HepG2 (cell line): ENCODE results near the gene SIAH3. TPM values are rescaled to one million over a fixed set of nuclear protein-coding genes. Genes with fewer than 3 reads are reported as not detected.

Source experiments
- ATAC-seq: fragments of 200-7000 bp; cut with Tn5 transposase; 3 replicates; pipeline ENCODE4 v1.9.1; 2020; ENCODE audit warnings: mild to moderate bottlenecking, moderate library complexity
- BruUV-seq: library from RNA; stranded (reverse); fragments of 400-500 nt; replicated peaks from 2 replicates; lab custom pipeline; 2021; lab: Mats Ljungman, UMichigan
- CTCF ChIA-PET: fragments of 300-600 bp; formaldehyde crosslinking; extraction: SDS; loops from one replicate; lab custom pipeline; 2021; ENCODE audit warnings: low total read pairs, inconsistent platforms, low intra/inter-chr PET ratio; lab: Yijun Ruan, JAX
- POLR2A ChIA-PET: fragments of 350-600 bp; sonication (Branson Sonifier 250); formaldehyde crosslinking; loops from one replicate; lab custom pipeline; 2020; ENCODE audit warnings: antibody characterized with exemption, inconsistent platforms; lab: Yijun Ruan, JAX
- DNase-seq: peaks from one replicate; pipeline ENCODE4 v3.0.0-alpha.2; 2015; ENCODE audit warnings: low spot score
- FAIRE-seq: peaks from 3 replicates; lab custom pipeline; 2011; peaks lifted over from hg19 to GRCh38; lab: Jason Lieb, UNC
- H2AFZ ChIP-seq: one replicate; pipeline ENCODE4 v1.6.1; 2011; ENCODE audit warnings: low read length, inconsistent platforms
- H3K27ac ChIP-seq: fragments of 300-600 bp; 3 replicates; pipeline ENCODE4 v1.8.0; 2011; ENCODE audit warnings: mixed run types, mild to moderate bottlenecking, mixed read lengths, low read length, inconsistent platforms; ENCODE audit not compliant: insufficient read depth; ENCODE audit errors: extremely low read length
- H3K27me3 ChIP-seq, 2 experiments: fragments of 200-600 bp in 1 of 2; 2 replicates in 1 of 2; 3 replicates in 1 of 2; pipeline versions ENCODE4 v1.6.0 to v1.8.0; 2011; ENCODE audit warnings: low read length in 2 of 2, mild to moderate bottlenecking in 2 of 2, moderate library complexity in 2 of 2, inconsistent platforms in 1 of 2; ENCODE audit not compliant: insufficient read depth in 2 of 2, control insufficient read depth in 1 of 2
- H3K36me3 ChIP-seq, 2 experiments: fragments of 200-600 bp in 1 of 2; replicated peaks in 1 of 2; 2 replicates in 1 of 2; 3 replicates in 1 of 2; pipeline versions ENCODE4 v1.5.1 to v1.8.0; 2011; ENCODE audit warnings: low read length in 2 of 2, inconsistent platforms in 1 of 2; ENCODE audit not compliant: insufficient read depth in 2 of 2, control insufficient read depth in 1 of 2
- H3K4me1 ChIP-seq: 2 replicates; pipeline ENCODE4 v1.5.1; 2012; ENCODE audit warnings: low read length, inconsistent platforms; ENCODE audit not compliant: insufficient read depth
- H3K4me2 ChIP-seq: 2 replicates; pipeline ENCODE4 v1.6.0; 2011; ENCODE audit warnings: low read depth, low read length, inconsistent platforms
- H3K4me3 ChIP-seq, 3 experiments: fragments of 200-600 bp in 1 of 3; sonication (generic), shearing (Covaris generic) in 1 of 3; replicated peaks in 1 of 3; 2 replicates each; pipeline ENCODE4 v1.5.1; 2011 to 2016; ENCODE audit warnings: low read length in 3 of 3, inconsistent platforms in 2 of 3, low read depth in 2 of 3, mild to moderate bottlenecking in 2 of 3, control low read depth in 1 of 3, mixed read lengths in 1 of 3; ENCODE audit not compliant: insufficient read depth in 1 of 3
- H3K79me2 ChIP-seq: one replicate; pipeline ENCODE4 v1.6.1; 2011; ENCODE audit warnings: low read length, inconsistent platforms; ENCODE audit not compliant: insufficient read depth
- H3K9ac ChIP-seq: 2 replicates; pipeline ENCODE4 v1.6.0; 2011; ENCODE audit warnings: mild to moderate bottlenecking, low read depth, low read length, inconsistent platforms; ENCODE audit not compliant: insufficient read depth
- H3K9me3 ChIP-seq: 2 replicates; pipeline ENCODE4 v1.5.1; 2012; ENCODE audit warnings: mild to moderate bottlenecking, low read length
- H4K20me1 ChIP-seq: 2 replicates; pipeline ENCODE4 v1.6.0; 2011; ENCODE audit warnings: inconsistent platforms, mild to moderate bottlenecking, low read length, moderate library complexity; ENCODE audit not compliant: insufficient read depth
- AGO1 ChIP-seq: fragments of 200-400 bp; formaldehyde crosslinking; IDR thresholded peaks from 2 replicates; pipeline ENCODE4 v1.6.1; 2017; ENCODE audit warnings: mild to moderate bottlenecking, low read depth, low read length, moderate library complexity; ENCODE audit not compliant: poor library complexity, severe bottlenecking
- FOXA3 ChIP-seq: IDR thresholded peaks from 2 replicates; pipeline ENCODE4 v1.6.1; 2016; ENCODE audit warnings: missing genetic modification reagents, missing compliant biosample characterization
- KLF13 ChIP-seq: sonication (generic); formaldehyde crosslinking; IDR thresholded peaks from 2 replicates; pipeline ENCODE4 v1.4.0; 2020; ENCODE audit warnings: mild to moderate bottlenecking, missing genetic modification reagents
- MNT ChIP-seq: fragments of 450-650 bp; IDR thresholded peaks from 2 replicates; pipeline ENCODE4 v1.6.1; 2016
- MZF1 ChIP-seq: sonication (generic); formaldehyde crosslinking; IDR thresholded peaks from 2 replicates; pipeline ENCODE4 v1.8.1; 2023; ENCODE audit warnings: mild to moderate bottlenecking, missing genetic modification reagents, borderline replicate concordance
- NCOA5 ChIP-seq: sonication (generic); formaldehyde crosslinking; IDR thresholded peaks from 2 replicates; pipeline ENCODE4 v1.4.0; 2020; ENCODE audit warnings: missing genetic modification reagents
- TARDBP ChIP-seq: sonication (generic); formaldehyde crosslinking; IDR thresholded peaks from 2 replicates; pipeline ENCODE4 v1.8.0; 2022; ENCODE audit warnings: mild to moderate bottlenecking, missing genetic modification reagents
- TSC22D2 ChIP-seq: sonication (generic); formaldehyde crosslinking; IDR thresholded peaks from 2 replicates; pipeline ENCODE4 v1.5.1; 2020; ENCODE audit warnings: missing genetic modification reagents, mild to moderate bottlenecking, borderline replicate concordance
- ZNF121 ChIP-seq: sonication (generic); formaldehyde crosslinking; IDR thresholded peaks from 2 replicates; pipeline ENCODE4 v1.5.0; 2020; ENCODE audit warnings: mild to moderate bottlenecking, missing genetic modification reagents
- ZNF446 ChIP-seq: sonication (generic); formaldehyde crosslinking; IDR thresholded peaks from 2 replicates; pipeline ENCODE4 v1.5.0; 2020; ENCODE audit warnings: mild to moderate bottlenecking, missing genetic modification reagents
- ZNF614 ChIP-seq: IDR thresholded peaks from 2 replicates; pipeline ENCODE4 v1.6.1; 2018; ENCODE audit warnings: missing biosample characterization, missing genetic modification reagents, inconsistent platforms, borderline replicate concordance
- ZNF720 ChIP-seq: sonication (generic); formaldehyde crosslinking; IDR thresholded peaks from 2 replicates; pipeline ENCODE4 v1.4.0; 2020; ENCODE audit warnings: missing genetic modification reagents
- ZNF879 ChIP-seq: sonication (generic); formaldehyde crosslinking; IDR thresholded peaks from 2 replicates; pipeline ENCODE4 v1.8.1; 2023; ENCODE audit warnings: missing genetic modification reagents
- ZSCAN12 ChIP-seq: sonication (generic); formaldehyde crosslinking; IDR thresholded peaks from 2 replicates; pipeline ENCODE4 v1.9.0; 2021; ENCODE audit warnings: mild to moderate bottlenecking, missing genetic modification reagents
- WGBS: methylation state at CpG from one replicate; pipeline ENCODE4 v1.1.6; 2017; ENCODE audit warnings: low lambda C conversion rate; 5-methylcytosine and 5-hydroxymethylcytosine counted together
- in situ Hi-C: cut with HindIII; loops from 2 replicates; pipeline ENCODE4 v1.10.0; 2017; ENCODE audit warnings: low pct_unique_long_range_greater_than_20kb; ENCODE audit not compliant: extremely low pct_ligation_motif_present
- intact Hi-C: fragments of 100-400 bp; cut with micrococcal nuclease; formaldehyde crosslinking; loops from one replicate; pipeline ENCODE4 v1.10.0; 2022; ENCODE audit not compliant: unreplicated experiment
- polyA plus RNA-seq, 8 experiments: library from polyadenylated mRNA; depleted of rRNA in 3 of 8; stranded (reverse) in 7 of 8; unstranded in 1 of 8; fragments of >200 nt; fragmentation: Illumina TruSeq in 4 of 8; extraction: Trizol in 4 of 8; gene quantifications; 2 replicates each; pipeline versions ENCODE4 v1.2.1 to v1.2.3, GENCODE V29; 2011 to 2016; ENCODE audit warnings: low read depth in 4 of 8, missing spikeins in 1 of 8, mixed read lengths in 1 of 8; ENCODE audit not compliant: insufficient read depth in 1 of 8
- total RNA-seq, 5 experiments: library from RNA; depleted of rRNA; stranded (reverse); fragments of >200 nt; fragmentation: Illumina TruSeq; extraction: Trizol; gene quantifications; 2 replicates each; pipeline ENCODE4 v1.2.3, GENCODE V29; 2016; ENCODE audit warnings: low read depth in 1 of 5
- TF ChIP-seq, protein P1 (sequence below): sonication (generic); formaldehyde crosslinking; IDR thresholded peaks from 2 replicates; pipeline ENCODE4 v1.4.0; 2020; ENCODE audit warnings: low read depth, mild to moderate bottlenecking, missing genetic modification reagents
- TF ChIP-seq, protein P2 (sequence below): sonication (generic); formaldehyde crosslinking; IDR thresholded peaks from 2 replicates; pipeline ENCODE4 v1.5.0; 2020; ENCODE audit warnings: missing genetic modification reagents, mild to moderate bottlenecking, borderline replicate concordance

SIAH3 gene
- total and polyA plus RNA-seq, 2 of the 13 experiments (the other 11 are each of a cell fraction or from before 2014, with no cell fraction given) = not detected

DNA sequence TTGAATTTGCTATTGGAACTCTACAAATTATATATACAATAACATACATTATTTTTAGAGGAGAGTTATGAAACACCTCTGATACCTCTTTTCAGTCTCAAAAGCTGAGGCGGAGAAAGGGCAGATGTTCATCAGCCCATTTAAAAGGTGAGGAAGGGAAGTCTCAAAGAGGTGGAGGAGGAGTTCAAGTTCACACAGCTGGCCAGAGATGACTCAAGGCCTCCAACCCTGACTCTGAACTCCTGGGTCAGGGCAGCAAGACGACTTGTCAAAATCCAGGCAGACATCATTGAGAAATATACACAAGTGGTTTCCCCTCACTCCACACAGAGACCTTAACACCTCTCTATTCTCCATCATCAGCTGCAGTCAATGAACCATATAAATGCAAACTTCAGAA, 2.1 kb downstream of the SIAH3 start:
- Histone ChIP-seq H3K36me3 (no peaks in the 10 kb centered on the region; a peak in 1 of 5 replicates), H3K27ac (no peak overlapping the region), H3K4me2 (no peak overlapping the region), H3K4me1 (no peaks in the 10 kb centered on the region), H3K79me2 (no peaks in the 10 kb centered on the region), H4K20me1 (no peaks in the 10 kb centered on the region), H3K9me3 (peaks cover 5% of the 10 kb centered on the region), H3K9ac (no peak overlapping the region), H3K27me3 (peaks cover 8 to 64% of the 10 kb centered on the region in 2 experiments), H3K4me3 (no peak overlapping the region), H2AFZ (no peak overlapping the region)
- TF ChIP-seq AGO1 (no peak), ZNF879 (no peak), TSC22D2 (no peak), FOXA3 (CRISPR knock-in tag) (no peak), ZNF614 (CRISPR knock-in tag) (no peak), MZF1 (no peak), ZSCAN12 (CRISPR knock-in tag) (no peak), ZNF121 (CRISPR knock-in tag) (no peak), KLF13 (CRISPR knock-in tag) (no peak), ZNF720 (CRISPR knock-in tag) (no peak)
- ChIA-PET CTCF (no interaction called here), POLR2A (no interaction called here)
- intact Hi-C loops = no loop called here
- DNase-seq (no peak), FAIRE-seq (no peak), ATAC-seq (no peak)
- in situ Hi-C loops = no loop called here
- no TSS peak for BruUV-seq
- 50% methylated on average over 2 of the region's 2 CpGs for WGBS

- Histone ChIP-seq H3K36me3 (no peaks in the 10 kb centered on the region; a peak in 1 of 5 replicates), H3K9me3 (no peaks in the 10 kb centered on the region), H2AFZ (no peak overlapping the region), H3K4me1 (no peaks in the 10 kb centered on the region), H3K27ac (no peak overlapping the region), H3K9ac (no peak overlapping the region), H3K4me2 (no peak overlapping the region), H3K79me2 (no peaks in the 10 kb centered on the region), H3K4me3 (no peak overlapping the region), H3K27me3 (peaks cover 6 to 75% of the 10 kb centered on the region in 2 experiments), H4K20me1 (no peaks in the 10 kb centered on the region)
- DNase-seq = no peak
- ChIA-PET CTCF (no interaction called here), POLR2A (no interaction called here)
- in situ Hi-C loops (no loop called here), intact Hi-C loops (no loop called here)
- no TSS peak for BruUV-seq
- FAIRE-seq = no peak
- ATAC-seq = no peak
- 30% methylated on average over 11 of the region's 13 CpGs for WGBS
- TF ChIP-seq NCOA5 (no peak), MNT (no peak), ZNF446 (CRISPR knock-in tag) (no peak), TARDBP (CRISPR knock-in tag) (no peak)
- TF ChIP-seq, protein P1, sequence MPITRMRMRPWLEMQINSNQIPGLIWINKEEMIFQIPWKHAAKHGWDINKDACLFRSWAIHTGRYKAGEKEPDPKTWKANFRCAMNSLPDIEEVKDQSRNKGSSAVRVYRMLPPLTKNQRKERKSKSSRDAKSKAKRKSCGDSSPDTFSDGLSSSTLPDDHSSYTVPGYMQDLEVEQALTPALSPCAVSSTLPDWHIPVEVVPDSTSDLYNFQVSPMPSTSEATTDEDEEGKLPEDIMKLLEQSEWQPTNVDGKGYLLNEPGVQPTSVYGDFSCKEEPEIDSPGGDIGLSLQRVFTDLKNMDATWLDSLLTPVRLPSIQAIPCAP = no peak
- TF ChIP-seq, protein P2, sequence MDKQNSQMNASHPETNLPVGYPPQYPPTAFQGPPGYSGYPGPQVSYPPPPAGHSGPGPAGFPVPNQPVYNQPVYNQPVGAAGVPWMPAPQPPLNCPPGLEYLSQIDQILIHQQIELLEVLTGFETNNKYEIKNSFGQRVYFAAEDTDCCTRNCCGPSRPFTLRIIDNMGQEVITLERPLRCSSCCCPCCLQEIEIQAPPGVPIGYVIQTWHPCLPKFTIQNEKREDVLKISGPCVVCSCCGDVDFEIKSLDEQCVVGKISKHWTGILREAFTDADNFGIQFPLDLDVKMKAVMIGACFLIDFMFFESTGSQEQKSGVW (CRISPR knock-in tag) = no peak
Measured at GRCh38 chr13:45847554-45848224, 3.9 kb downstream of the SIAH3 start.
